ENCODE data around the gene METAP2.

DNA sequence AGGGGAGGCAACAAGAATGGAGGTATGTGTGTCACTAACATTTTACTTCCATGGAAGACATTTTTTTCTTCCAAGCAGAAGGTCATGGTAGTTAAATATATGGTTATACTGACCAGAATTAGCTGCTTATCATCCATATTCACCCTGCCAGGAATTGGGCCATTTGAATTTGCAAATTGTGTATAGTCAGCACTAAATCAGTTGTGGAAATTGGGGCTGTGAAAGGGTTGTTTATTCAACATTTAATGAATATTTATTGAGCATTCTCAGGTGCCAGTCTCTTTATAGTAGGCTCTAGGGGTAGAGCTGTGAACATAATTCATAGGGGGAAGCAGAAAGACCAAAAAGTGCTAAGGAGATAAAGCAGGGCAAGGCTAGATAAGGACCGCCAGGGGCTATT is 38.0 kb downstream of the METAP2 start:
- TF ChIP-seq, protein P1, sequence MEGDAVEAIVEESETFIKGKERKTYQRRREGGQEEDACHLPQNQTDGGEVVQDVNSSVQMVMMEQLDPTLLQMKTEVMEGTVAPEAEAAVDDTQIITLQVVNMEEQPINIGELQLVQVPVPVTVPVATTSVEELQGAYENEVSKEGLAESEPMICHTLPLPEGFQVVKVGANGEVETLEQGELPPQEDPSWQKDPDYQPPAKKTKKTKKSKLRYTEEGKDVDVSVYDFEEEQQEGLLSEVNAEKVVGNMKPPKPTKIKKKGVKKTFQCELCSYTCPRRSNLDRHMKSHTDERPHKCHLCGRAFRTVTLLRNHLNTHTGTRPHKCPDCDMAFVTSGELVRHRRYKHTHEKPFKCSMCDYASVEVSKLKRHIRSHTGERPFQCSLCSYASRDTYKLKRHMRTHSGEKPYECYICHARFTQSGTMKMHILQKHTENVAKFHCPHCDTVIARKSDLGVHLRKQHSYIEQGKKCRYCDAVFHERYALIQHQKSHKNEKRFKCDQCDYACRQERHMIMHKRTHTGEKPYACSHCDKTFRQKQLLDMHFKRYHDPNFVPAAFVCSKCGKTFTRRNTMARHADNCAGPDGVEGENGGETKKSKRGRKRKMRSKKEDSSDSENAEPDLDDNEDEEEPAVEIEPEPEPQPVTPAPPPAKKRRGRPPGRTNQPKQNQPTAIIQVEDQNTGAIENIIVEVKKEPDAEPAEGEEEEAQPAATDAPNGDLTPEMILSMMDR (IDR thresholded peaks at IDR 0.05): no peak
- TF ChIP-seq SIN3A (IDR thresholded peaks at IDR 0.05; ENCODE audit: borderline replicate concordance, insufficient read depth, low read depth, low read length) (no peak), POLR2AphosphoS5 (IDR thresholded peaks at IDR 0.05; ENCODE audit: low read depth, low read length) (no peak), TCF7L2 (IDR thresholded peaks at IDR 0.05; ENCODE audit: low read depth, low read length) (no peak)
- TF ChIP-seq, protein P2, sequence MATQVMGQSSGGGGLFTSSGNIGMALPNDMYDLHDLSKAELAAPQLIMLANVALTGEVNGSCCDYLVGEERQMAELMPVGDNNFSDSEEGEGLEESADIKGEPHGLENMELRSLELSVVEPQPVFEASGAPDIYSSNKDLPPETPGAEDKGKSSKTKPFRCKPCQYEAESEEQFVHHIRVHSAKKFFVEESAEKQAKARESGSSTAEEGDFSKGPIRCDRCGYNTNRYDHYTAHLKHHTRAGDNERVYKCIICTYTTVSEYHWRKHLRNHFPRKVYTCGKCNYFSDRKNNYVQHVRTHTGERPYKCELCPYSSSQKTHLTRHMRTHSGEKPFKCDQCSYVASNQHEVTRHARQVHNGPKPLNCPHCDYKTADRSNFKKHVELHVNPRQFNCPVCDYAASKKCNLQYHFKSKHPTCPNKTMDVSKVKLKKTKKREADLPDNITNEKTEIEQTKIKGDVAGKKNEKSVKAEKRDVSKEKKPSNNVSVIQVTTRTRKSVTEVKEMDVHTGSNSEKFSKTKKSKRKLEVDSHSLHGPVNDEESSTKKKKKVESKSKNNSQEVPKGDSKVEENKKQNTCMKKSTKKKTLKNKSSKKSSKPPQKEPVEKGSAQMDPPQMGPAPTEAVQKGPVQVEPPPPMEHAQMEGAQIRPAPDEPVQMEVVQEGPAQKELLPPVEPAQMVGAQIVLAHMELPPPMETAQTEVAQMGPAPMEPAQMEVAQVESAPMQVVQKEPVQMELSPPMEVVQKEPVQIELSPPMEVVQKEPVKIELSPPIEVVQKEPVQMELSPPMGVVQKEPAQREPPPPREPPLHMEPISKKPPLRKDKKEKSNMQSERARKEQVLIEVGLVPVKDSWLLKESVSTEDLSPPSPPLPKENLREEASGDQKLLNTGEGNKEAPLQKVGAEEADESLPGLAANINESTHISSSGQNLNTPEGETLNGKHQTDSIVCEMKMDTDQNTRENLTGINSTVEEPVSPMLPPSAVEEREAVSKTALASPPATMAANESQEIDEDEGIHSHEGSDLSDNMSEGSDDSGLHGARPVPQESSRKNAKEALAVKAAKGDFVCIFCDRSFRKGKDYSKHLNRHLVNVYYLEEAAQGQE (IDR thresholded peaks at IDR 0.05; ENCODE audit: insufficient read depth in 1 of 2, low read depth in 2 of 2, low read length in 1 of 2): no peak

Data from Panc1 (cell line).